ENCODE data around the gene ATP6AP2. TPM values are rescaled to one million over a fixed set of nuclear protein-coding genes. Genes with fewer than 3 reads are reported as not detected.

ATP6AP2 gene
- total RNA-seq, 1 experiment from 2014 or later = 67.5 TPM

DNA sequence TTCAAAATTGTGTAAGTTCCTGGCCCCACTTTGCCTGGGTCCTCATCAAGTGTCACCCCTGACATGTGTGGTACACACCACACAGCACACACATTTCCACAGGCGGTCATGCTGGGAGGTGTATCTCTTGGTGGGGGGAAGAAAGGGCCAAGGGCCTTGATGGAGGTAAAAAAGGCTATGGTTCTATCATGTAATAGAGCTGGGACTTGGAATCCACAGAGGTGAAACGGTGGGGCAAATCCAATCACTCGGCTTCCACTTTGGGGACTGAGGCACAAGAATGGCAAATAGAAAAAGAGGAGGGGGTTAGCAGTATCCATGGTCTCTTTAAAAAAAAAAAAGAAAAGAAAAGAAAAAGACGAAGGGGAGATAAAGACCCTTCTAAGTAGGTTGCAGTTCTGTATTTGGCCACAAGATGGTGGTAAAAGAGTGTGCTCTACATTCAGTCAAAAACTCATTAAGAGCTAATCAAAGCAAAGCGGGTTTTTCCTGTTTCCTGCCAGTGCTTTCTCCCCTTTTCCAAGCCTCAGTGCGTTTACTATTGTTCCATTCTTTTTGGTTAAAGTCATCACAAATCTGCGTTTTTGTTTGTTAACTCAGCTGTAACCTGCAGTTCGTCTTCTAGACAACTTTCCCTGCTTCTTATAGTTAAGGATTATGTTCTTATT lies 37.0 kb upstream of the ATP6AP2 start:
- no peak overlapping the region for H3K9ac ChIP-seq (ENCODE audit: extremely low read depth, insufficient read length, low read length)
- no peaks in the 10 kb centered on the region for H4K20me1 ChIP-seq (ENCODE audit: control insufficient read depth, insufficient read depth, insufficient read length)
- no peak overlapping the region for H3K18ac ChIP-seq (ENCODE audit: insufficient read length, low read depth, low read length)
- TF ChIP-seq, protein P1, sequence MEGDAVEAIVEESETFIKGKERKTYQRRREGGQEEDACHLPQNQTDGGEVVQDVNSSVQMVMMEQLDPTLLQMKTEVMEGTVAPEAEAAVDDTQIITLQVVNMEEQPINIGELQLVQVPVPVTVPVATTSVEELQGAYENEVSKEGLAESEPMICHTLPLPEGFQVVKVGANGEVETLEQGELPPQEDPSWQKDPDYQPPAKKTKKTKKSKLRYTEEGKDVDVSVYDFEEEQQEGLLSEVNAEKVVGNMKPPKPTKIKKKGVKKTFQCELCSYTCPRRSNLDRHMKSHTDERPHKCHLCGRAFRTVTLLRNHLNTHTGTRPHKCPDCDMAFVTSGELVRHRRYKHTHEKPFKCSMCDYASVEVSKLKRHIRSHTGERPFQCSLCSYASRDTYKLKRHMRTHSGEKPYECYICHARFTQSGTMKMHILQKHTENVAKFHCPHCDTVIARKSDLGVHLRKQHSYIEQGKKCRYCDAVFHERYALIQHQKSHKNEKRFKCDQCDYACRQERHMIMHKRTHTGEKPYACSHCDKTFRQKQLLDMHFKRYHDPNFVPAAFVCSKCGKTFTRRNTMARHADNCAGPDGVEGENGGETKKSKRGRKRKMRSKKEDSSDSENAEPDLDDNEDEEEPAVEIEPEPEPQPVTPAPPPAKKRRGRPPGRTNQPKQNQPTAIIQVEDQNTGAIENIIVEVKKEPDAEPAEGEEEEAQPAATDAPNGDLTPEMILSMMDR (conservative IDR thresholded peaks at IDR 0.05) = peak; percentile 84
- H2AK5ac ChIP-seq (ENCODE audit: insufficient read length, low read length) = no peak overlapping the region
- H3K27ac Mint-ChIP-seq = no peak overlapping the region; a peak in 1 of 7 replicates
- H3K23ac ChIP-seq (ENCODE audit: insufficient read length, low read depth, low read length) = no peak overlapping the region
- no peak for DNase-seq
- no peak overlapping the region for H3K4me2 ChIP-seq (ENCODE audit: insufficient read depth, insufficient read length, low read length)
- no peak overlapping the region for H4K8ac ChIP-seq (replicated peaks; ENCODE audit: insufficient read length, low read depth, low read length)
- no peak overlapping the region for H4K5ac ChIP-seq (ENCODE audit: insufficient read length, low read depth, low read length)
- H3K27me3 ChIP-seq (ENCODE audit: insufficient read depth, low read length) = no peaks in the 10 kb centered on the region
- H2BK5ac ChIP-seq (ENCODE audit: insufficient read length, low read length) = no peak overlapping the region
- no CpG with 5 or more reads among the region's 8 CpGs for WGBS (ENCODE audit: extremely low coverage, insufficient read length, low lambda C conversion rate)
- no peak overlapping the region for H2BK12ac ChIP-seq (ENCODE audit: insufficient read length, low read depth, low read length)
- no peak overlapping the region for H2BK20ac ChIP-seq (ENCODE audit: low read depth, low read length, poor library complexity, severe bottlenecking)
- H3K56ac ChIP-seq (ENCODE audit: insufficient read length, low read depth, low read length) = no peak overlapping the region
- peaks cover 5% of the 10 kb centered on the region; the same call in 1 of the 2 replicates for H3K4me1 ChIP-seq (ENCODE audit: insufficient read depth, low read length)
- H3K14ac ChIP-seq (ENCODE audit: insufficient read depth, low read length) = no peak overlapping the region
- H2BK120ac ChIP-seq (ENCODE audit: low read depth, low read length, poor library complexity, severe bottlenecking) = no peak overlapping the region
- no peaks in the 10 kb centered on the region for H3K79me1 ChIP-seq (ENCODE audit: insufficient read depth, low read depth, low read length, poor library complexity, severe bottlenecking)
- H2AFZ ChIP-seq (ENCODE audit: low read length) = no peak overlapping the region
- H3T11ph ChIP-seq (ENCODE audit: low read length) = no peak overlapping the region
- H4K91ac ChIP-seq (ENCODE audit: insufficient read length, low read depth, low read length) = no peak overlapping the region
- peaks cover 6% of the 10 kb centered on the region for H3K27me3 Mint-ChIP-seq (ENCODE audit: low read depth)
- peaks cover 0 to 8% (median 2%) of the 10 kb centered on the region in 3 experiments; a peak in 3 of 7 replicates for H3K36me3 Mint-ChIP-seq (ENCODE audit: insufficient read depth in 1 of 3, low read depth in 3 of 3)
- H3K27ac ChIP-seq (ENCODE audit: insufficient read length, low read depth, low read length) = no peak overlapping the region
- H3K23me2 ChIP-seq (ENCODE audit: insufficient read length, low read depth, low read length, poor library complexity, severe bottlenecking) = no peaks in the 10 kb centered on the region
- H3K9me3 Mint-ChIP-seq = peaks cover 59 to 62% of the 10 kb centered on the region in 2 experiments
- H3K4me1 Mint-ChIP-seq = peaks cover 19 to 26% of the 10 kb centered on the region in 2 experiments
- no peaks in the 10 kb centered on the region for H3K79me2 ChIP-seq (ENCODE audit: insufficient read depth, low read length)
- H3K9me3 ChIP-seq (ENCODE audit: control insufficient read depth, low read depth, low read length) = no peaks in the 10 kb centered on the region
- H3K4ac ChIP-seq (ENCODE audit: low read depth, low read length) = no peak overlapping the region
- no peak overlapping the region for H2BK15ac ChIP-seq (ENCODE audit: low read depth, low read length)
- H3K4me3 Mint-ChIP-seq = no peak overlapping the region
